AG04449 (cell line): ENCODE measurements around the gene ARHGAP12.

Experiments
- CTCF ChIA-PET: fragments of 350-600 bp; formaldehyde crosslinking; extraction: SDS; loops from one replicate; lab custom pipeline; 2021; ENCODE audit warnings: antibody characterized with exemption; lab: Yijun Ruan, JAX
- POLR2A ChIA-PET: fragments of 400-600, 350-600 bp; formaldehyde crosslinking; extraction: SDS; loops from one replicate; lab custom pipeline; 2020; ENCODE audit warnings: antibody characterized with exemption, inconsistent platforms; lab: Yijun Ruan, JAX
- DNase-seq: peaks from one replicate; pipeline ENCODE4 v3.0.0-alpha.2; 2010; ENCODE audit warnings: low read depth, low spot score
- H3K4me3 ChIP-seq: 2 replicates; pipeline ENCODE4 v1.5.1; 2011; ENCODE audit warnings: low read depth, mild to moderate bottlenecking, control low read depth, low read length
- CTCF ChIP-seq: IDR thresholded peaks from one replicate; pipeline ENCODE4 v1.5.1; 2011; ENCODE audit warnings: mild to moderate bottlenecking, moderate library complexity, low read length, control low read depth, inconsistent platforms; ENCODE audit not compliant: insufficient read depth; ENCODE audit errors: missing control alignments

The ARHGAP12 gene

DNA sequence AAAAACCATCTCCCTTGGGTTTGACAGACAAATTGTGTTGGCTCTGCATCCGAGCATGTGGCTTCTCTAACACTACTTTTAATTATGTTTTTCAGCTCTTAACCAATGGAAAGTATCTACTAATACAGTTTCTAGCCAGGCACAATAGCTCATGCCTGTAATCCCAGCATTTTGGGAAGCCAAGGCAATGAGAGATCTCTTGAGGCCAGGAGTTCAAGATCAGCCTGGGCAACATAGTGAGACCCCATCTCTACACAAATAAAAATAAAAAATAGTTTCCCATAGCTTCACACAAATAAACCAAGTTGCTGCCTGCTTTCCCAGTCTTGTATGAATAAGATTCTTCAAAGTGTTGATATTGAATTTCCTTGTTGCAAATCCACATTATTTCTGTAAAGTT, 13.8 kb upstream of the ARHGAP12 start:
- no peak for TF ChIP-seq CTCF
- POLR2A ChIA-PET = no interaction called here
- CTCF ChIA-PET = interaction anchor here (1.4 kb wide), 1 partner anchor 12 kb away, joined by 3 read pairs; no protein-coding TSS in a partner anchor
- DNase-seq = no peak
- H3K4me3 ChIP-seq = no peak overlapping the region

DNA sequence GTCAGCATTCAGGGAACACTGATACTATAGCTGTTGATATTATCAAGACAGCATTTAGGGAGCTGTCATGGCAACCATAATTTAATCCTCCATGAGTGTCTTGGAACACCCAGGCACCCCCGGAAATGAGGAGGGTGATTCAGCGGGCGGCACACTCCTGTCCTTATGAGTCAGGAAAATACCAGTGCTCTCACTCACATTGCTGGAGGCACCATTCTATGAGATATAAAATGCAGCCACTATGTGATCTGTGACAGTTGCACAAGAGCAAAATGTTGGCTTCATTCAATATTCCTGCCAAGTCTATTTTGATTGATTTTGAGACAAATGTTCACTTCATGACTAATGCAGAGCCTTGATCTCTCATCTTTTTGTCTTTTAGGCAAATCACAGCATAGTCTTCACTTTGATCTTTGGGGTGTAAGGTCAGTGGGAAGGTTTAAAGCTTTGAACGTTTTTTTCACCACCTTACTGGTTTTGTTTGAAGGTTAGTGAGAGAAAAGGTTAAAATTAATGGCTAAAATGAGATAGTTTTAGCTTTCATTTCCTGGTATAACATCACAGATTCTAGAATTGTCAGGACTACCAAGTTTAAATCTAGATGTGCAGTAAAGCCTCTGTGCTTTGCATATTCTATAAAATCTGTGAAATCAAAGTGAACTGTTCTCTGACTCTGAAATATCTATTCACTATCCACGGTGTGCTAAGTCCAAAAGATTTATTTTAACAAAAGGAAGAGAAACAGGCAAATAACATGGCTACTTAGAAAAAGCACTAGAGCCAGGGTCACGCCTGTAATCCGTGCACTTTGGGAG, 12.4 kb upstream of the ARHGAP12 start:
- no peak overlapping the region for H3K4me3 ChIP-seq
- CTCF ChIA-PET = interaction anchor here (0.8 to 1.4 kb wide), 4 partner anchors 10 to 105 kb away, joined by 3 to 5 read pairs (median 3); no protein-coding TSS in a partner anchor
- POLR2A ChIA-PET = interaction anchor here (0.8 kb wide), 1 partner anchor 18 kb away, joined by 4 read pairs; no protein-coding TSS in a partner anchor
- DNase-seq = peak; percentile 79
- TF ChIP-seq CTCF = no peak

- ChIA-PET CTCF (interaction anchor here (0.8 to 1.4 kb wide), 2 partner anchors 9 to 78 kb away, joined by 3 to 5 read pairs; no protein-coding TSS in a partner anchor), POLR2A (no interaction called here)
- no peak for DNase-seq
- no peak for TF ChIP-seq CTCF
- no peak overlapping the region for H3K4me3 ChIP-seq
These were observed 11.4 kb upstream of the ARHGAP12 start for GRCh38 chr10:31939797-31940708.

DNA sequence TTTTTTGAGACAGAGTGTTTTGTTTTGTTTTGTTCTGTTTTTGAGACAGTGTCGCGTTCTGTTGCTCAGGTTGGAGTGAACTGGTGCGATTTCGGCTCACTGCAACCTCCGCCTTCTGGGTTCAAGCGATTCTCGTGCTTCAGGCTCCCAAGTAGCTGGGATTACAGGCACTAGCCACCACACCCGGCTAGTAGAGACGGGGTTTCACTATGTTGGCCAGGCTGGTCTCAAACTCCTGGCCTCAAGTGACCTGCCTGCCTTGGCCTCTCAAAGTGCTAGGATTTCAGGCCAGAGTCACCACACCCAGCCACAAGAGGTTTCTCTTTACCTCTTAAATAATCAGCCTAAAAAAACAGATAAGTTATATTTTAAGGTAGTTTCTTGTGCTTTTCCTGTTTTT, 8.7 kb upstream of the ARHGAP12 start:
- TF ChIP-seq CTCF = no peak
- H3K4me3 ChIP-seq = no peak overlapping the region
- CTCF ChIA-PET = no interaction called here
- POLR2A ChIA-PET = no interaction called here
- DNase-seq = no peak

DNA sequence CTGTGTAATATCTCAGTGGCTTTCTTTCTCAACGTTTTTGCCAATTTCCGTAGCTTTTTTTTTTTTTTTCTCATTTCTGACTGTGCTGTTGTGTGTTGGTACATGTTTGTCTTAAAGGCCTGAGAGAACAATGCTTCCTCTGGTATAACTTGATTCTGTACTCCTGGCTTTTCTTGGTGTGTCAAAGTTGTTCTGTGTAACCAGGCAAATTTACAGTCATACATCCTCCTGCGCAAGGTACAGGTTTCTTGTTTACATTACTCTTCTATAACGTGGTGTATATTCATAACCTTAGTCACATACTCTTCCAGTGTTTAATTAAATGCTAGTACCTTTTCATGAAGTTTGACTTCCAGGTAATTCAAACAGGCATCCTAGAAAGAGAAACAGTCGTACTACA, 8.3 kb upstream of the ARHGAP12 start:
- POLR2A ChIA-PET = no interaction called here
- no peak for DNase-seq
- CTCF ChIA-PET = interaction anchor here (1.0 kb wide), 1 partner anchor 17 kb away, joined by 6 read pairs; no protein-coding TSS in a partner anchor
- no peak overlapping the region for H3K4me3 ChIP-seq
- TF ChIP-seq CTCF = no peak
